Activated T-cell treated with anti-CD3 and anti-CD28 coated beads for 48 hours (primary cell): ENCODE data around the gene PPM1F.
A peak's percentile ranks its signal among the peaks of the same experiment; 100 is the strongest.

Experiments used
- DNase-seq: peaks from one replicate; pipeline ENCODE4 v3.0.0-alpha.2; 2020; ENCODE audit warnings: low read depth

The PPM1F gene

DNA sequence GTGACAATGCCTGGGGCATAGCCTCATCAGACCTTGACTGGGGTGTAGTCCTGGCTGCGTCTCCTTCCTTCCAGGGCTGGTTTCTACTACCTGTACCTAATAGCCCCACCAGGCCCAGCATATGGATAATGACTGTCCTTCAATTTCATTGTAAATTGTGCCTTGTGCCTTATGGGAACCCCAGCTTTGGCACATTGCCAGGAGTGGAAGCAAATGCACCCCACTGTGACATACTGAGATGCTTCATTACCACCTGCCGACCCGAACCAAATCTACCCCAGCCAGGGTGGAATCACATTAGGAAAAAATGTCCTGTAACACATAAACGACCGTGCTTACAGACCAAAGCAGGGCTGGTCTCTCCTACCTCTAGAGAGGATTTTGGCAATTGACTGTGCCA is 22.6 kb upstream of the PPM1F start:
- DNase-seq: no peak

DNA sequence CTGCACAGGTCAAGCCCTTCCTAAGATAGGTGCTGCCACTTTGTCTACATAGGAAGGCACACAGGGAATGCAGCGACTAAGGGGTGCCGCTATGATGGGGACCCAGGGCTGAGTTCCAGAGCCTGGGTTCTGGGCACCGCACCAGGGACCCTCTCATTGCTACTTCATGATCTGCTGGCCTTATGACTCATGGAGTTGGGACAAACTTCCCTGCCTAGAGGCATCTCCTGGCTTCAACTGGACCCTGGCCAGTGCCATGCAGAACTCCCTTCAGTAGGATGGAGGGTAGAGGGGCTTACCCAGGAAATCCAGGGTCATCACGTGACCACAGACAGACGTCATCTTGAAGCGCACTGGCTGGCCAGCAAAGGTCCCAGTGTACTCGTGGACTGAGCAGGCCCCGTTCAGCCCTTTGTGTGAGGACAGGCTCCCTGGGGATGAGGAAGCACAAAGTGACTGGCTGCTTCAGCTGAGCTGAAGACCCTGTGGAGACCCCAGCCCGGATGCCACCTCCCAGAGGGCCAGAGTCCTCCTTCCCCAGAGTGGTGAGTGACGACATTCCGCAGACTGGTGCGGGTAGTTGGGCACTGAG is 21.5 kb upstream of the PPM1F start:
- DNase-seq: no peak

DNA sequence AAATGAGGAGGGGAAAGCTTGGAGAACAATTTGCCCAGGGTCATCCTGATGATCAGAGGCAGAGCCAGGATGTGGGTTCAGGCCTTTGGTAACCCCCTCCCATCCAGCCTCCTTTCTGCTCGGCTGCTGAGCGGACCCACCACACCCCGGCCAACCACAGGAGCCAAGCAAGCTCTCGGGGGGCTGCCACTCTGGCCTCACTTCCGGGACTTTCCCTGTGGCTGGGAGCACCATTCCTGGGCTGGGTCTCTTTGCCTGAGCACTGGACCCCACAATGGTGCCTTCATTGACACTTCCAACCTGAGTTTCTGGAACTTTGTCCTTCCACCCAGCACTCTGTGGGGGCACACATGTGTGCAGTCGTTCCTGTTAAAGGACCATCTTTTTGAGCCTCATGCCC is 20.2 kb upstream of the PPM1F start:
- DNase-seq: no peak

DNA sequence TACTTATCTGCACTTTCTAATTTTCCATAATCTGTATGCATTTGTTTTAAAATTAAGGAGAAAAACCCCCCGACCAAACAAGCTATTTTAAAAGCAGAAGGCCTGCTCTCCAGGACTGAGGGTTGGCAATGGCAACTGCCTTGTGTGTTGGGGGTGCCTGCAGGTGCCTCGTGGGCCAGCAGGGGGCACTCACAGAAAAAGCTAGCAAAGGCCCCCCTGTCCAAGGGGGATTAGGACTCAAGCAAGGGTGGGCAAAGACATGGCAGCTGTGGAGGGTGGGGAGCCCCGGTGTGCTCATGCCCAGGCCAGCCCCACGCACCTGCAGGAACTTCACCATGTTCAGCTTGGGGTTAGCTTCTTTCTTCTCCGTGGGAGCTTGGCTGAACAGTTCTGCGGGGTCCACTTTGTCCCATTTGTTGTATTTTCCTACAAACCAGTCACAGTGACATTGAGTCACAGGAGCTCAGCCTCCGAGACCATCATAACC is 19.7 kb upstream of the PPM1F start:
- peak; percentile 51 for DNase-seq

DNA sequence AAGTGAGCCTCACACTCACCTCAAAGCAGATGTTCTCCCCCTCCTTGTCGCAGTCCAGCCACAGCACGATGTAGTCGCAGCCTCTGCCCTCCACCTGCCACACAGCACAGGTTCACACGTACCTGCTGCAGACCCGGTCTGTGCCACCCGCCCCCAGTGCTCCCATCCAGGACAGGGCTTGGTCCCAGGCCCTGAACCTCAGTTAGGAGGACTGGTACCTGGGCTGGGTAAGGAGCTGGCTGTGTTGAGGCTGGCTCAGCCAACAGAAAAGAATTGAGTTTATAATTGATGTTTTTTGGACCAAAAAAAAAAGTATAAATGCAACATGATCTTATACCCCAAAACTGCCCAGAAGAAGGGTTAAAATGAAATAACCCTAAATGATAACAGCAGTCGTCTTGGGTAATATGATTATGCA is 19.2 kb upstream of the PPM1F start:
- DNase-seq: no peak

DNA sequence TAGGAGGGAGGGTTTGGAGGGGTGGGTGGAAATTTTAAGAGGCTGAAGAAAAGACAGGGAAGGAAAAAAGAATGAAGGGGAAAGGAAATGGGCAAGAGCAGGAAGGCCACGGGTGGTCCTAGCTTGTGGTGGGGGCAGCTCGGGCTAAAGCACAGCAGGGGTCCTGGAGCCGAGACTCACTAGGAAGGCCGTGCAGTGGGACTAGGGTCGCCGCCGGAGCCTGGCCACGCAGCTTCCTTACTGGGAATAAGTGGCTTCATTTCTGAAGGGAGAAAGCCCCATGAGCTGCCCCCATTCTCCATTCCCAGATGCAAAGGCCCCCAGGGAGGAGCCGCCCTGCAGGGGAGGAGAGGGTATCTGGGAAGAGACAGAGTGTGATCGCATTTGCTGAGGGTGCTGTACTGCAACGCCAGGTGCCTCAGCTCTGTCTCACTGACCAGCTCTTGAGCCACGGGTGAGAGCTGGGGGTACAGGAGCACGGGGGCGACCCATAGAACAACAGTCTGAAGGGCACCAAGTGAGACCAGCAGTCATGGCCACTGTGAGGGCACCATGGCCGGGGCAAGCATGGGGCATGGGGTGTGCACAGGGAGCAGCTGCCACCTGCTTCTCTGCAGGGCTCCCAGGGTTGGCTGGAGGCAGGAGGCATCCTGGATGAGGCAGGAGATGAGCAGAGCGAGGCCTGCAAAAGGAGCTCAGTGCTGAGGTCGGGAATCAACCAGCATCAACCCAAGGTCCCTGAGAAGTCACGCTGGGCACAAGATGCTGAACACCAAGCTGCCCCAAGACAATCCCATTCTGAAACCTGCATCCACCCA is 18.4 kb upstream of the PPM1F start:
- DNase-seq: no peak

DNA sequence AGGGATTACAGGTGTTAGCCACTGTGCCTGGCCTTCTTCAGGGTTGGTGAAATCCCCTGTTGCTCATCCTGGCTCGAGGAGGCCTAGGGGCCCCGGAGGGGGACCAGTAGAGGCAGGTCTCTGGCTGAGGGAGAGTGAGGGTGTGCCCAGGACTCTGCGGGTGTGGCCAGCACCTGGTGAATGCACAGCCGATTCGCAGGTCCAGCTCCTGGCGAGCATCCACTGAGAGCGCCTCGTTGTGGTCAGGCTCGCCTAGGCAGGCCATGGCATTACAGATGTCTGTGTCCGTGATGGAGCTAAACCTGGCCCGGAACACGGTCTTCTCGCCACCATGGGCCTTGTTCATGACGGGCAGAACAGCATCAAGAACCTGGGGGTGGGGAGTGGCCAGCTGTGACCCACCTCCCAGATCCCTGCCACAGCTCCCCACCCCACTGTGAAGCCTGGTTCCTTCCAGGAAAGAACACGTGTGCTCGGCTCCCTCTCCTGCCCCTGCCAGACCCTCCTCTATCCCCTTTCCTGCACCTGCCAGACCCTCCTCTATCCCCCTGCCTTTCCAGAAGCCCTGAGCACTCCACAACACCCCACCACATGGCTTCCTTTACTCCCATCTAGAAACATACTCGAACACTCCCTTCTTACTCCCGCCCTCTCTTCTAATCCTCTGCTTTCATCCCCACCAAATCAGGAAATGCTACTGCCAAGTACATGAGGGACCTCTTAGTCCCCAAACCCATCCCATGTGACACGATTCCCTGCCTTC is 17.6 kb upstream of the PPM1F start:
- no peak for DNase-seq

DNA sequence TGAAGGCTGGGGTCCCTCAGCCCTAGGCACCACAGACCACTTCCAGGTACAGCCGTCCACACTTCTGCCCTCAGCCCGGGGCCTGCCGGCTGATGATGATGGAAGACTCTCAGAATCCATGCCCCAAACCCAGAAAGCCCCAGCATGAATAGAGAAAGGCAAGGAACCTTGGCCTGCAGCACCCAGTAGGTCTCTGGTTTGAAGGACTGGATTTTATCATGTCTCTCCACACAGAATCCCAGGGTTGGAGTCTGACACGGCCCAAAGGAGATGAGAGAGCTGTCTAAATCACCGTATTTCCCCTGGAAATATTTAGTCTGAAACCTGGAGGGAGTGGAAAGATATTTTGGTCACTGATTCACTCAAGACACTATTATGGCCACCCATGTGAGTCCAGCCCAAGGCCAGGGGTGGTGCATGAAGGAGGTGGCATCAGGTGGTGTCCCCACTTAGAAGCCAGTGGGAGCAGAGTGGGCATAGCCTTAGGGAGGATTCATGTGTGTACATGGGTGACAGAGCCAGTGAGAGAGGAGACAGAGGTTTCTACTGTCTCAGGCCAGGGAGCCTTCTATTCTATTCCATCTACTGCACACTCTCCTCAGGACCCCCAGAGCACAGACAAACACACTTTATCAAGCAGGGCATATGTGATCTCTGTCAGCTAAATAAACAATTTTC is 15.9 kb upstream of the PPM1F start:
- DNase-seq: no peak

DNA sequence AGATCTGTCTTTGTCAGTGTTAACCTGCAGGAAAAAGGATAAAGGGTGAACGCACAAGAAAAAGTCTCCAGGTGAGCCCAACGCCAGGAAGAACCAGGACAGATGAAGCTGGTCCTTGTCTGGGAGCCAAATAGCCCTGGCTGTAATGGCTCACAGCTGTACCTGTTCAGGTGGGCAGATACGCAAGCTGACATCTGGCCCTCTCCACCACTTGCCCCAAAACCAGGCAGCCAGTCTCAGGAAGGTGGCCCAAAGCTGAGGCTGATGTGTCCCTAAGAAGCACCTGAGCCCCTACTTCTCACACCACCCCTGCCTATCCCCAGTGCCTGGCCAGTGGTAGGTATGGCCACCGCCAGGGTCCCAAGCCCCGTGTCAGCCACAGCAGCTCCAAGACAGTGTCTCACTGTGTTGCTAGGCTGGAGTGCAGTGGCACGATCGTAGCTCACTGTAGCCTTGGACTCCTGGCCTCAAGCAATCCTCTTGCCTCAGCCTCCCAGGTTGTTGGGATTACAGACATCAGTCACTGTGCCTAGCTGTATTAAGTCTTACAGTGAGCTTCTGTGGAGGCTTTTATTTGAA is 15.1 kb upstream of the PPM1F start:
- no peak for DNase-seq

DNA sequence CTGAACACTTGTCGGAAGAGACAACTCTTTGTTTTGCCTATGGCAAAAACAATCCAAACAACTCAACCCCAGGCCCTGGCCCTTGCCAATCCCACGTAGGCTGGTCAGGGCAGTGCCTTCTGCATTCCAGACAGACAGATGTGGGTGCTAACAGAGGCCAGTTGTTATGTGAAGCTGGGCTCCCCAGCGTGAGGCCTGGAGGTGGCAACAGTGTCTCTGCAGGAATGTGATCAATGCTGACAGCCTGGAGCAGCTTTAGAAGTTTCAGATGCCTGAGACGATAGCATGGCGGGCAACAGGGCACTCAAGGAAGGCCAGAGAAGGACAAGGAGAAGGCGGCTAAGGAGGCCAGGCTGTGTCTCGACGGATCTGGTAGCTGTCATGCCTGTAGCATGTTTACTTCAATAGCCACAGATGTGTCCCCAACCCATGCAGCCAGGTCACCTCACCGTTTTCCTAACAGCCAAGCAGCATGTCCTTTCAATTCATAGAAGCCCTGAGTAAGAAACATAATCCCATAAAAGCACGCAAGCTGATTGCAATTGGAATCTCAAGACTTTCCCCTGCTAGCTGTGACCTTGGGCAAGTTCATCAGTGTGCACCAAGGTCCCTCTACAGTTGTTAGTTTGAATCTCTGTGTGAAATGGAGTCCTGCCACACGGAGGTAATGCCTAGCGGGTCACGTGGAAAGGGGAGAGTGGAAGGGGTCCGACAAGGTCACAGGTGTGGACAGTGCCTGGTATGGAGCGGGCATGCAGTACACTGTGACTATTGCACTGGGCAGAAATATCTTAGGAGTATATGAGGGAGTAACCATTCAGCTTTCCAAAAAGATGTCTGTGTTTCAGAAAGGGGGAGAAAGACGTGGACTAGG is 14.2 kb upstream of the PPM1F start:
- DNase-seq: no peak

DNA sequence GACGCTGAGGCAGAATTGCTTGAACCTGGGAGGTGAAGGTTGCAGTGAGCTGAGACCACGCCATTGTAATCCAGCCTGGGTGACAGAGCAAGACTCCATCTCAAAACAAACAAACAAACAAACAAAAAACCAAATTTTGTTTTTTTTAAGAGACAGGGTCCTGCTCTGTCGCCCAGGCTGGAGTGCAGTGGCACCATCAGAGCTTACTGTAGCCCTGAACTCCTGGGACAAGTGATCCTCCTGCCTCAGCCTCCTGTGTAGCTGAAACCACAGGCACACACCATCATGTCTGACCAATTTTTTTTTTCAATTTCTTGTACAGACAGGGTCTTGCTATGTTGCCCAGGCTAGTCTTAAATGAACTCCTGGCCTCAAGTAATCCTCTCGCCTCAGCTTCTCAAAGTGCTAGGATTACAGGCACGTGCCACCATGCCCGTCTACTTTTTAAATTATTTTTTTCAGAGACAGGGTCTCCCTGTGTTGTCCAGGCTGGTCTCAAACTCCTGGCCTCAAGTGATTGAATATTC is 13.2 kb upstream of the PPM1F start:
- DNase-seq: no peak

DNA sequence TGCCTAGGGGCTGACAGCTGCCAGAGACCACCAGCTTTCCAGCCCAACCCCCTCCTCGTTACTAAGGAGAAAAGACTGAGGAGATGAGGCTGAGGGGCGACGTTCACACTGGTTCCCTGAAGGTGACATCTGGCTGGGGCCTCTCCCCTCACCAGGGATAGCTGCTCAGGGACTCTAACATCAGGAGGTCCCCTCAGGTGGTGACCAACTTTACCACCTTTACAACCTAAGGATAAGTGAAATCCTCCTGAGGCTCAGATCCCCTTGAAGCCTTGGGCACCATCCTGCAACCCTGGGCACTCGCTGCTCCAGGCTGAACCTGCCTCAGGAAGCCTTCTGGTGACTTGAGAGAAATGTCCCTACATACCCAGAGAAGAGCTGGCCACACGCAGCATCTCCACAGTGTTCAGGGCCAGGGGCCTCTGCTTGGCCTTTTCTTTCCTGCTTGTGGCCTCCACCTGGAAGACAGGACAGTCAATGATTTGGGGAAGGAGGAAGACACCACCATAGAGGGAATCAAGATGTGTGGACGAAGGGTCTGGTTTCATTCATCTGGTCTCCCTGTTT is 12.4 kb upstream of the PPM1F start:
- DNase-seq: no peak

DNA sequence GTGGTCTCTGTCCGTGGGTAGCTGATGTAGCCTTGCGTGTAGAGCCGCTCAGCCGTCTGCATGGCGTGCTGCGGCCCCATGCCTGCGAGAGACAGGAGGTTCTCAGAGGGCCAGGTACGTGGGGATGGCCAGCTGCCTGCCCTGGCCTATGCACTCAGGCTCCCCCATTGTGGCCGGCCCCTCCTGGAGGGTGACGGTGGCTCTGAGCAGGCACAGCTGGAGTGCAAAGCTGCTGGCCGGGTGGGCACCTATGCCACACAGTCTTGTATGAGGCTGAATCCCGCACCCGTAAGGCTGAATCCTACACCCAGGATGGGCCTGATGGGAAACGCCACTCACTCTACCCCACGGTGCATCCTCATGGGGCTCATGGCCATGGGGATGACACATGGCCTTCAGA is 11.6 kb upstream of the PPM1F start:
- DNase-seq: no peak

DNA sequence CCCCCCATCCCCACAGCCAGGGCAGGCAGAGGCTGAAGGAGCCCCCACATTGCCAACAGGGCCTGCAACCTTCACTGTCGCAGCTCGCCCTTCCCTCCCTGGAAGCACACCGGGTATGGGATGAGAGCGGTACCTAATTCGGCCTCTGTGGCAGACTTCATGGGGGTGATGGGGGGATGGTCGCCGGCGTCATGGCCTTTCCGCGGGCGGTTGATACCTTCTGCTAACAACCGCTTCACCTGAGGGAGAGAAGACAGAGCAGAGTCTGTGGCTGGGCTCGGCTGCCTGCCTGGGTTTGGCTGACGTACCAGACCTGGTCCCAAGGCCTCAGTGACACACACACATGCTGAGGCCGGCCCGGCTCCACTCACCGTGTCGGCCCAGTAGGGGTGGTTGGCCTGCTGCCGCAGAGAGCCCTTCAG is 11.2 kb upstream of the PPM1F start:
- DNase-seq: no peak

DNA sequence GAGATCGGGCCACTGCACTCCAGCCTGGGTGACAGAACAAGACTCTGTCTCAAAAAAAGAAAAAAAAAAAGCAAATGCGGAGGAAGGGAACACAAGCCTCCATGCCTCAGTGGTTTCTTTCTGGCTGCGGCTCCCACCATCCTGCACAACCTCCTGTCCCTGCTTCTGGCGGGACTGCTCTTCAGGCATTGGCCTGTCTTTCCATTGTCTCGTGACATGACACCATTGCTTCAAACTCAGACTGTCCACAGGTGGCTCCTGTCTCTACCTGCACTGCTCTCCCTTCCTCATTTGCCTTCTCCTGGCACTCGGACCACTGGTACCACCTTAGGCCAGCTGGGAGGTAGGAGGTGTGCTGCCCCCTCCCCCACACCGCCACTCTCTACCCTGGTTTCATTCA is 10.6 kb upstream of the PPM1F start:
- DNase-seq: no peak

DNA sequence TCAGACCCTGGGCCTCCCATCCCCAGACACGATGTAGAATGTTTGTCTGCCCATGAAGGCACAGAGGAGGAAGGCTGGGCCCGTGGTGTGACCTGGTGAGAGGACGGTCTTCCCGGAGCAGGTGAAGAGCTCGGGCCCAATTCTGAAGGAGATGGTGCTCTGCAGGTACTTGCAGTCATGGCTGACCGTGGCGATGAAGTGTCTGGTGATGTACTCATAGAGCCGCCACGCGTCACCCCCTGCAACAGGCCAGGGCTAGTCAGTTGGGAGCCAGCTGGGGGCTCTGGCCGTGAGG is 10.0 kb upstream of the PPM1F start:
- DNase-seq: no peak

DNA sequence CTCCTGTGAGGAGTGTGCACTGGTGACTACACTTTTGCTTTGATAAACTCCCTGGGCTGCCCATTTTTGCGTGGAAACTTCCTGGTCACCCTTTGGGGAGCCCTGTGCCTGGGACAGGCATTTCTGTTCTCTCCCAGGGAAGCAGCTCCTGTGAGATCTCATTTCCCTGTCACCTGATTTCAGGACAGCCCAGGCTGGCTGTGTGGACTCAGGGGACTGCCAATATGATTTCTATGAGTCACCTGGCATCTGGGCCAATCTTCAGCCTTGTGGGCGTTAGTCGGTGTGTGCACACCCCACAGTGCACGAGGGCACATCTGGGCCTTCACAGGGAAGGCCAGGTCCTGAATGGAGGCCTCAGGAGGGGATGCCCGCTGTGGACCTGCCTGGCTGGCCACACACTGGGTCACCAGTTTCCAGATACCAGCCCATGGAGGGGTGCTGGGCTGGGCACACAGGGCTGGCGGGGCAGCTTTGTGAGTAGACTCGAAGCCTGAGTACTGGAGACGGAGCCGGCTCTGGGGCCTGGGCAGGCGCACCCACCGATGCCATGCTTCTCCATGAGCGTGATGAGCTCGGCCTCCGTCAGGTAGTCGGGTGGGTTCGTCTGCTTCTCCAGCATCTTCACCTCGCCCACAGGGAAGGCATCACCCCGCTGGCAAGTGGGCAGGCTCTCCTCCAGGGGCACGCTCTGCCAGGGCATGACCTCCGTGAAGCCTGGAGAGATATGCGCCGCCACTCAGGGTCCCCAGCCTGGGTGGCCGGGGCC is 9.4 kb upstream of the PPM1F start:
- no peak for DNase-seq

DNA sequence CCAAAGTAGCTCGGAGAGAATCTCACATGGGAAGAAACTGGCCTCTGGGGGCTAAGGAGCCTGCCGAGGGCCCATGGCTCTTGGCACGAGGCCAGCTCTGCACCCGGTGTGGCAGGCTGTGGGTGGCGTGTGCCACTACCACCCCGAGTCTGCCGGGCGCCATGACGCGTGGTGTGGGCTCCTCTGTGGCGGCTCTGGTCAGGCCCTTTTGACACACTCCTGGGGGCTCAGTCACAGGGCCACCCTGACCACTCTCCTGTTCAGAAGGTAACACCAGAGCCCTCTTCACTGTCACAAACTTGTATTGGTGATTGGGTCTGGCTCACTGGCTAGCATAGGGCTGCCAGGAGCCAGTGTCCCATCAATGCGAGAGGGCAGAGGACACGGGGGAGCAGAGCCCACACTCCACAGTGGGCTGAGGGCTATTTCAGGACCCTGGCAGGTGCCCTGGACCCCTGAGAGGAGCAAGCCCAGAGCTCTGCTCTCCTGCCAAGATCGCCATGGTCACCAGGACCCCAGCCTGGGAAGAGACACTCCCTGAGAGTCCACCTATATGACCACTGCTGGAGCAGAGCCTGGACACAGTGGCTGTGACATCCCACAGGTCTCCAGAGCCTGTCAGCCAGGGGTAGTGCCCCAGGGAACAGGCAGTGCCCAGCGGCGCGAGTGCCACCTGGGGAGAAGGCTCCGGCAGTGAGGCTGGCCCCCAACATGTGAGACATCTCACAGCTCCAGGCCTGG is 8.6 kb upstream of the PPM1F start:
- no peak for DNase-seq
